Ovary (tissue), 3 donors: ENCODE results near the gene MYOM1.

Source experiments
- CTCF ChIP-seq, 3 donors: fragments of 450-650 bp in 2 of 3; fragments of 200-600 bp in 1 of 3; IDR thresholded peaks; one replicate each; pipeline versions ENCODE4 v1.5.1 to v1.8.0; 2016 to 2022; ENCODE audit warnings: antibody characterized with exemption in 3 of 3, mild to moderate bottlenecking in 1 of 3
- EP300 ChIP-seq: sonication (generic); formaldehyde crosslinking; IDR thresholded peaks from one replicate; pipeline ENCODE4 v1.6.1; 2017; ENCODE audit warnings: antibody characterized with exemption
- donor health status: DM: no; HTN: no; CAD: no.

GRCh38 chr18:3046216-3046808 lies 173.5 kb downstream of the MYOM1 start:
- TF ChIP-seq CTCF (IDR thresholded peaks at IDR 0.05) (no peak), EP300 (no peak)
